Gastrocnemius medialis (tissue), 4 donors: Measurements from ENCODE around the gene PPIA. TPM values are rescaled to one million over a fixed set of nuclear protein-coding genes. Genes with fewer than 3 reads are reported as not detected.
"Not testable (repeated sequence)": the region's sequence is repeated elsewhere in the genome, so short reads cannot be mapped to it uniquely, and the experiment has no call there.

ENCODE experiments used
- ATAC-seq, 2 donors: fragments of 150-250 bp; one replicate each; pipeline ENCODE4 v1.9.1; 2016
- DNase-seq, 2 donors: peaks; one replicate each; pipeline ENCODE4 v3.0.0-alpha.2; 2019
- H3K27ac ChIP-seq, 4 donors: fragments of 200-600 bp; sonication (generic); 1 replicate in 1 of 4; 2 replicates in 3 of 4; pipeline ENCODE4 v1.5.1; 2016 to 2018; ENCODE audit warnings: mild to moderate bottlenecking in 2 of 4, moderate library complexity in 1 of 4
- H3K27me3 ChIP-seq, 3 donors: fragments of 200-600 bp; sonication (generic) in 2 of 3; 1 replicate in 1 of 3; 2 replicates in 2 of 3; pipeline versions ENCODE4 v1.5.1 to v1.6.0; 2016 to 2019; ENCODE audit warnings: mild to moderate bottlenecking in 1 of 3, moderate library complexity in 1 of 3
- H3K36me3 ChIP-seq, 2 donors: fragments of 200-600 bp; sonication (generic) in 1 of 2; one replicate each; pipeline ENCODE4 v1.5.1; 2017 to 2018
- H3K4me1 ChIP-seq, 2 donors: fragments of 200-600 bp; sonication (generic) in 1 of 2; one replicate each; pipeline ENCODE4 v1.5.1; 2016 to 2017; ENCODE audit warnings: mild to moderate bottlenecking in 2 of 2
- H3K4me3 ChIP-seq, 4 donors: fragments of 200-600 bp; sonication (generic) in 3 of 4; 1 replicate in 1 of 4; 2 replicates in 3 of 4; pipeline ENCODE4 v1.5.1; 2016 to 2019; ENCODE audit warnings: mild to moderate bottlenecking in 2 of 4
- H3K9me3 ChIP-seq, 3 donors: fragments of 200-600 bp; sonication (generic) in 2 of 3; 1 replicate in 1 of 3; 2 replicates in 2 of 3; pipeline ENCODE4 v1.5.1; 2016 to 2019
- CTCF ChIP-seq, 5 experiments: fragments of 450-650 bp in 3 of 5; fragments of 200-600 bp in 2 of 5; sonication (generic) in 2 of 5; IDR thresholded peaks in 4 of 5; conservative IDR thresholded peaks in 1 of 5; 1 replicate in 4 of 5; 2 replicates in 1 of 5; pipeline ENCODE4 v1.5.1; 2016 to 2019; ENCODE audit warnings: antibody characterized with exemption in 5 of 5, mild to moderate bottlenecking in 3 of 5, moderate library complexity in 3 of 5
- POLR2A ChIP-seq, 2 donors: fragments of 450-650 bp; IDR thresholded peaks; one replicate each; pipeline ENCODE4 v1.6.1; 2017; ENCODE audit warnings: antibody characterized with exemption in 2 of 2, mild to moderate bottlenecking in 2 of 2, moderate library complexity in 2 of 2
- in situ Hi-C, 4 donors: fragments of 200-750 bp; cut with MboI; loops; one replicate each; pipeline versions ENCODE4 v1.15.0 to v1.8.0; 2017; ENCODE audit warnings: low sequenced_read_pairs in 4 of 4
- intact Hi-C: fragments of 100-400 bp; cut with DNase I; formaldehyde crosslinking; loops from one replicate; pipeline ENCODE4 v1.15.1; 2023; ENCODE audit warnings: low total_unique reads
- total RNA-seq, 4 donors: library from RNA; depleted of rRNA; stranded (reverse); fragments of >200 nt; gene quantifications; one replicate each; pipeline versions ENCODE4 v1.1.0 to v1.2.3, GENCODE V29; 2016

Gene PPIA
- total RNA-seq, 4 donors from 2014 or later: 487 to 1,236 (median 715) TPM

DNA sequence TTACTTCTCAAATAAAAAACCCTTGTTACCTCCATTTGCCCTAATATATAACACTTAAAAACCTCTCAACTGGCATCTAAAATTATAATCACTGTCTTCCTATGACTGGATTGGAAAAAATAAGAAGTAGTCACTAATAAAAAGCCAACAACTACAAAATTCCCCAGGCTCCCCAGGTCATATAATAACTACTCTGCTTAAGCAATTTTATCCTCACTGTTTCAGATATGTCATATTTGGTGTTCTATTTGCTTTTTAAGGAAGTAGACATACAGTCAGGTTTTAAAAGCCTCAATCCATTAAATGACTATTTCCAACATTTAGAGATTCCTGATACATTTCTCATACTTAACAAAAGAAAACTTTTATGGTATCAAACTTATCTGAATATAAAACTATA lies 49.0 kb downstream of the PPIA start:
- no peaks in the 10 kb centered on the region for H3K9me3 ChIP-seq
- intact Hi-C loops: loop anchor here (5.0 kb wide), 3 partner anchors 238 to 533 kb away; partner anchors contain the start of genes NUDCD3 and OGDH
- H3K27ac ChIP-seq: peak overlapping the region; percentile 1 to 93 (median 70)
- DNase-seq (no peak), ATAC-seq (no peak)
- in situ Hi-C loops: loop anchor here in 3 of 4 donors (5.0 to 10.0 kb wide), 3 partner anchors 251 to 263 kb away; partner anchors contain the start of gene TMED4 (in 2 of the 3)
- no peak for TF ChIP-seq POLR2A (IDR thresholded peaks at IDR 0.05)
- TF ChIP-seq CTCF (IDR thresholded peaks at IDR 0.05 in 4 of 5, conservative IDR thresholded peaks at IDR 0.05 in 1 of 5): no peak
- peaks cover 0 to 14% of the 10 kb centered on the region in 2 donors for H3K36me3 ChIP-seq
- H3K27me3 ChIP-seq: no peaks in the 10 kb centered on the region
- H3K4me1 ChIP-seq: peaks cover 27 to 46% of the 10 kb centered on the region in 2 donors
- peak overlapping the region in 1 of 4 donors; percentile 72 for H3K4me3 ChIP-seq

DNA sequence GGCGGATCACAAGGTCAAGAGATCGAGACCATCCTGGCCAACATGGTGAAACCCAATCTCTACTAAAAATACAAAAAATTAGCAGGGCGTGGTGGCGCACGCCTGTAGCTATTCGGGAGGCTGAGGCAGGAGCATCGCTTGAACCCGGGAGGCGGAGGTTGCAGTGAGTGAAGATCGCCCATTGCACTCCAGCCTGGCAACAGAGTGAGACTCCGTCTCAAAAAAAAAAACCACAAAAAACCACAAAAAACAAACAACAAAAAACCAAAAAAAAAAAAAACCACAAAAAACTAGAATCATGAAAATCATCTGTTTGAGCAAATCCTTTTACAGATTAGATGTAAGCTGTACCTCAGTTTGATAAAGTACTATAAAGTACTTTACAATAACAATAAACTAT lies 49.9 kb downstream of the PPIA start:
- peak overlapping the region; percentile 65 to 72 (median 66) for H3K4me3 ChIP-seq
- H3K27ac ChIP-seq: peak overlapping the region; percentile 90 to 93 (median 92)
- not testable (repeated sequence) for DNase-seq, H3K36me3 ChIP-seq, H3K9me3 ChIP-seq, H3K27me3 ChIP-seq, ATAC-seq
- intact Hi-C loops: loop anchor here (5.0 kb wide), 3 partner anchors 239 to 534 kb away; partner anchors contain the start of genes NUDCD3 and OGDH
- H3K4me1 ChIP-seq: peaks cover 27 to 46% of the 10 kb centered on the region in 2 donors
- in situ Hi-C loops: loop anchor here in 3 of 4 donors (5.0 to 10.0 kb wide), 3 partner anchors 252 to 264 kb away; partner anchors contain the start of gene TMED4 (in 2 of the 3)

GRCh38 chr7:44846816-44847508 lies 50.5 kb downstream of the PPIA start:
- DNase-seq: no peak
- no peaks in the 10 kb centered on the region for H3K9me3 ChIP-seq
- no peak for ATAC-seq
- H3K27me3 ChIP-seq: no peaks in the 10 kb centered on the region
- H3K27ac ChIP-seq: peak overlapping the region; percentile 90 to 93 (median 92)
- intact Hi-C loops: loop anchor here (1.0 to 5.0 kb wide), 4 partner anchors 51 to 535 kb away; partner anchors contain the start of genes NUDCD3, OGDH and PPIA
- peaks cover 0 to under 1% of the 10 kb centered on the region in 2 donors for H3K36me3 ChIP-seq
- H3K4me3 ChIP-seq: peak overlapping the region; percentile 65 to 72 (median 66)
- in situ Hi-C loops: loop anchor here in 3 of 4 donors (5.0 to 10.0 kb wide), 3 partner anchors 252 to 265 kb away; partner anchors contain the start of gene TMED4 (in 2 of the 3)
- H3K4me1 ChIP-seq: peaks cover 27 to 46% of the 10 kb centered on the region in 2 donors
- TF ChIP-seq POLR2A (IDR thresholded peaks at IDR 0.05) (no peak), CTCF (IDR thresholded peaks at IDR 0.05 in 4 of 5, conservative IDR thresholded peaks at IDR 0.05 in 1 of 5) (no peak)

DNA sequence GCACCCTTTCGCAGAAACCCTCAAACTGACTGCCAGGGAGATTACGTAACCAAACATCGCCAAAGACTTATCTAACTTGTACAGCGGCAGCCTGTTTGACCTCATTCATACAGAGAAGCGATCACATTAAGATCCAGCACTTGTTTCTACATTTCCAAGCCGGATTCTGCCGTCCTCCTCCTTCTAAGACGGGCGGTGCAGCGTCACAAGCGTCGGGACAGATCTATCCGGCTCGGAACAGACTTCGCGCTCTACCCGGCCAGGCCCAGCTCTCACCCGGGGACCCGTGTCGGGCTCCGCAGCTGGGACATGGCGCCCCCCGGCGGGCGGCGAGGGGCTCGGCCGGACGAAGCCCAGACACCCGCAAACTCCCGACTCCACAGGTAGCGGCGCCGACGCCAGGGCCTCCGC lies 51.0 kb downstream of the PPIA start:
- Histone ChIP-seq H3K4me3 (peak overlapping the region; percentile 65 to 72 (median 66)), H3K36me3 (no peaks in the 10 kb centered on the region), H3K4me1 (peaks cover 24 to 43% of the 10 kb centered on the region in 2 donors), H3K27me3 (no peaks in the 10 kb centered on the region), H3K27ac (peak overlapping the region; percentile 90 to 93 (median 92)), H3K9me3 (no peaks in the 10 kb centered on the region)
- intact Hi-C loops (loop anchor here (1.0 to 5.0 kb wide), 4 partner anchors 51 to 535 kb away; partner anchors contain the start of genes NUDCD3, OGDH and PPIA), in situ Hi-C loops (loop anchor here in 3 of 4 donors (5.0 to 10.0 kb wide), 3 partner anchors 253 to 265 kb away; partner anchors contain the start of gene TMED4 (in 2 of the 3))
- TF ChIP-seq POLR2A (IDR thresholded peaks at IDR 0.05): no peak
- peak; percentile 92 to 98 (median 98) for TF ChIP-seq CTCF (IDR thresholded peaks at IDR 0.05 in 4 of 5, conservative IDR thresholded peaks at IDR 0.05 in 1 of 5)
- DNase-seq (peak; percentile 82 to 87), ATAC-seq (peak; percentile 78 to 82)
